ENCODE measurements around the gene MYBL2.

Gene MYBL2

GRCh38 chr20:43711098-43711654 lies 44.3 kb downstream of the MYBL2 start:
- H3K4me2 ChIP-seq (ENCODE audit: low read length): no peak overlapping the region
- H3K4me1 ChIP-seq: no peaks in the 10 kb centered on the region
- H3K9me3 ChIP-seq (ENCODE audit: control insufficient read depth, low read length): no peaks in the 10 kb centered on the region
- H3K36me3 ChIP-seq (ENCODE audit: control insufficient read depth, insufficient read depth, low read length): no peaks in the 10 kb centered on the region
- H3K79me2 ChIP-seq: no peaks in the 10 kb centered on the region
- no peak overlapping the region for H3K27ac ChIP-seq
- TF ChIP-seq CTCF (IDR thresholded peaks at IDR 0.05): no peak
- H3K4me3 ChIP-seq (ENCODE audit: low read depth, low read length): no peak overlapping the region
- no peaks in the 10 kb centered on the region for H3K27me3 ChIP-seq (ENCODE audit: control insufficient read depth, insufficient read depth, low read length)
- no peak overlapping the region for H3K9ac ChIP-seq
- H2AFZ ChIP-seq: no peak overlapping the region

GRCh38 chr20:43715044-43715443 lies 48.1 kb downstream of the MYBL2 start:
- Histone ChIP-seq H3K4me2 (ENCODE audit: low read length) (no peak overlapping the region), H2AFZ (no peak overlapping the region), H3K9me3 (ENCODE audit: control insufficient read depth, low read length) (no peaks in the 10 kb centered on the region), H3K4me3 (ENCODE audit: low read depth, low read length) (no peak overlapping the region), H3K27ac (no peak overlapping the region), H3K4me1 (no peaks in the 10 kb centered on the region), H3K79me2 (no peaks in the 10 kb centered on the region), H3K36me3 (ENCODE audit: control insufficient read depth, insufficient read depth, low read length) (no peaks in the 10 kb centered on the region), H3K9ac (no peak overlapping the region), H3K27me3 (ENCODE audit: control insufficient read depth, insufficient read depth, low read length) (no peaks in the 10 kb centered on the region)
- TF ChIP-seq CTCF (IDR thresholded peaks at IDR 0.05): no peak

GRCh38 chr20:43715511-43715910 lies 48.6 kb downstream of the MYBL2 start:
- Histone ChIP-seq H3K9ac (no peak overlapping the region), H2AFZ (no peak overlapping the region), H3K4me1 (no peaks in the 10 kb centered on the region), H3K27ac (no peak overlapping the region), H3K79me2 (no peaks in the 10 kb centered on the region), H3K36me3 (ENCODE audit: control insufficient read depth, insufficient read depth, low read length) (no peaks in the 10 kb centered on the region), H3K27me3 (ENCODE audit: control insufficient read depth, insufficient read depth, low read length) (no peaks in the 10 kb centered on the region), H3K4me3 (ENCODE audit: low read depth, low read length) (no peak overlapping the region), H3K4me2 (ENCODE audit: low read length) (no peak overlapping the region), H3K9me3 (ENCODE audit: control insufficient read depth, low read length) (no peaks in the 10 kb centered on the region)
- no peak for TF ChIP-seq CTCF (IDR thresholded peaks at IDR 0.05)

- no peak overlapping the region for H3K4me3 ChIP-seq (ENCODE audit: low read depth, low read length)
- TF ChIP-seq CTCF (IDR thresholded peaks at IDR 0.05): no peak
- no peaks in the 10 kb centered on the region for H3K9me3 ChIP-seq (ENCODE audit: control insufficient read depth, low read length)
- no peaks in the 10 kb centered on the region for H3K27me3 ChIP-seq (ENCODE audit: control insufficient read depth, insufficient read depth, low read length)
- H3K4me1 ChIP-seq: no peaks in the 10 kb centered on the region
- no peaks in the 10 kb centered on the region for H3K36me3 ChIP-seq (ENCODE audit: control insufficient read depth, insufficient read depth, low read length)
- H3K4me2 ChIP-seq (ENCODE audit: low read length): no peak overlapping the region
- no peak overlapping the region for H3K27ac ChIP-seq
- H3K9ac ChIP-seq: no peak overlapping the region
- H3K79me2 ChIP-seq: no peaks in the 10 kb centered on the region
- H2AFZ ChIP-seq: no peak overlapping the region
These were observed 49.2 kb downstream of the MYBL2 start for GRCh38 chr20:43716123-43716522.

Data from parathyroid adenoma (tissue), 2 donors.